Right atrium auricular region (tissue), 2 donors: ENCODE data around the gene ZNF837. TPM values are rescaled to one million over a fixed set of nuclear protein-coding genes. Genes with fewer than 3 reads are reported as not detected.

Source experiments
- DNase-seq: peaks from one replicate; pipeline ENCODE4 v3.0.0-alpha.2; 2019; ENCODE audit warnings: low spot score
- H3K27ac ChIP-seq, 2 donors: fragments of 200-600 bp; sonication (generic); 1 replicate in 1 of 2; 2 replicates in 1 of 2; pipeline ENCODE4 v1.5.1; 2016 to 2019
- H3K27me3 ChIP-seq, 2 donors: fragments of 200-600 bp; sonication (generic); one replicate each; pipeline versions ENCODE4 v1.5.1 to v1.6.0; 2017 to 2019
- H3K36me3 ChIP-seq: fragments of 200-600 bp; sonication (generic); one replicate; pipeline ENCODE4 v1.5.1; 2016
- H3K4me1 ChIP-seq, 2 donors: fragments of 200-600 bp; sonication (generic); one replicate each; pipeline versions ENCODE4 v1.5.1 to v1.6.0; 2017 to 2019
- H3K4me3 ChIP-seq, 2 donors: fragments of 200-600 bp; sonication (generic); 1 replicate in 1 of 2; 2 replicates in 1 of 2; pipeline ENCODE4 v1.5.1; 2017 to 2019; ENCODE audit warnings: mild to moderate bottlenecking in 1 of 2, moderate library complexity in 1 of 2
- H3K9me3 ChIP-seq, 2 donors: fragments of 200-600 bp; sonication (generic); one replicate each; pipeline ENCODE4 v1.5.1; 2019
- total RNA-seq, 2 donors: library from RNA; depleted of rRNA; stranded (reverse); fragments of >200 nt; gene quantifications; one replicate each; pipeline ENCODE4 v1.1.0, GENCODE V29; 2016
- TF ChIP-seq, protein P1 (sequence below), 2 donors: fragments of 200-600 bp; sonication (generic); IDR thresholded peaks; one replicate each; pipeline ENCODE4 v1.5.1; 2019; ENCODE audit warnings: antibody characterized with exemption in 2 of 2

The ZNF837 gene
- total RNA-seq, 2 donors from 2014 or later, result 0.70 to 1.3 TPM

DNA sequence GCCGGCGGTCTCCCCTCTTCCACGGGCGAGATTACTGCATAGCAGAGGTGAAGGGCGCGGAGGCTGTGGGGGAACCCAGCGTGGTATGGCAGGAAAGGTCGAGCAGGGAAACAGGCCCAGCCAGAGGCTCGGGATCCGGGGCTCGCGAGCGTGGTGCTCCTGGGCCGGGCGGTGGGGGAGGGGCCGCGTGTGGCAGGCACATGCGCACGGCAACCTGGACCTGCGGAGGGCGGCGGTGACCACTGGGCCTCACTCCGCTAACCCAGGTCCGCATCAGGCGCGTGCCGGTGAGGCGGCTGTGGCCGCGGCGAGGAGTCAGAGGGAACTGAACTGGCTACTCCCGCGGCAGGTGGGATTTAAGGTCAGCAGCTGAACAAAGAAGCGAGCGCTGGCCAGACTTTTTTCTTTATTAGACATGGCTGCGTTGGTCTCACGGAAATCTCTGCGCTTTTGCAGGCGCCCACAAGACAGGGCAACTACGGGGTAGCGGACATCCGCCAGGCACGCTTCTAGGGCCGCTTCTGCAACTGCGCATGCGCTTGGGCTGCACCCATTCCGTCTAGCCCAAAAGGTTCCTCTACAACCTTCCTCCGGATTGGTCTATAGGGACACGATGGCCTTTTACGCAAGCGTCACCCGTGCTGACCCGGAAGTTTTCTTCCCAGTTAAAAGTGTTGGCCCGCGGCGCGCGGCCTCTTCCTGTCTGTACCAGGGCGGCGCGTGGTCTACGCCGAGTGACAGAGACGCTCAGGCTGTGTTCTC is 5.9 kb upstream of the ZNF837 start, which contains the start of gene RPS5:
RPS5 (plus strand) TSS at position 694 of the 762 bp plus-strand sequence. CDS start 869 bp downstream, outside the sequence.
- Histone ChIP-seq H3K4me1 (peaks cover 0 to 29% of the 10 kb centered on the region in 2 donors), H3K4me3 (peak within 1 kb of the TSS; percentile 62 to 78), H3K27ac (peak within 1 kb of the TSS; percentile 97 to 99), H3K36me3 (peaks cover 31% of the 10 kb centered on the region), H3K9me3 (no peaks in the 10 kb centered on the region), H3K27me3 (no peaks in the 10 kb centered on the region)
- DNase-seq, result peak; percentile 99
- TF ChIP-seq, protein P1, sequence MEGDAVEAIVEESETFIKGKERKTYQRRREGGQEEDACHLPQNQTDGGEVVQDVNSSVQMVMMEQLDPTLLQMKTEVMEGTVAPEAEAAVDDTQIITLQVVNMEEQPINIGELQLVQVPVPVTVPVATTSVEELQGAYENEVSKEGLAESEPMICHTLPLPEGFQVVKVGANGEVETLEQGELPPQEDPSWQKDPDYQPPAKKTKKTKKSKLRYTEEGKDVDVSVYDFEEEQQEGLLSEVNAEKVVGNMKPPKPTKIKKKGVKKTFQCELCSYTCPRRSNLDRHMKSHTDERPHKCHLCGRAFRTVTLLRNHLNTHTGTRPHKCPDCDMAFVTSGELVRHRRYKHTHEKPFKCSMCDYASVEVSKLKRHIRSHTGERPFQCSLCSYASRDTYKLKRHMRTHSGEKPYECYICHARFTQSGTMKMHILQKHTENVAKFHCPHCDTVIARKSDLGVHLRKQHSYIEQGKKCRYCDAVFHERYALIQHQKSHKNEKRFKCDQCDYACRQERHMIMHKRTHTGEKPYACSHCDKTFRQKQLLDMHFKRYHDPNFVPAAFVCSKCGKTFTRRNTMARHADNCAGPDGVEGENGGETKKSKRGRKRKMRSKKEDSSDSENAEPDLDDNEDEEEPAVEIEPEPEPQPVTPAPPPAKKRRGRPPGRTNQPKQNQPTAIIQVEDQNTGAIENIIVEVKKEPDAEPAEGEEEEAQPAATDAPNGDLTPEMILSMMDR (IDR thresholded peaks at IDR 0.05), result no peak

DNA sequence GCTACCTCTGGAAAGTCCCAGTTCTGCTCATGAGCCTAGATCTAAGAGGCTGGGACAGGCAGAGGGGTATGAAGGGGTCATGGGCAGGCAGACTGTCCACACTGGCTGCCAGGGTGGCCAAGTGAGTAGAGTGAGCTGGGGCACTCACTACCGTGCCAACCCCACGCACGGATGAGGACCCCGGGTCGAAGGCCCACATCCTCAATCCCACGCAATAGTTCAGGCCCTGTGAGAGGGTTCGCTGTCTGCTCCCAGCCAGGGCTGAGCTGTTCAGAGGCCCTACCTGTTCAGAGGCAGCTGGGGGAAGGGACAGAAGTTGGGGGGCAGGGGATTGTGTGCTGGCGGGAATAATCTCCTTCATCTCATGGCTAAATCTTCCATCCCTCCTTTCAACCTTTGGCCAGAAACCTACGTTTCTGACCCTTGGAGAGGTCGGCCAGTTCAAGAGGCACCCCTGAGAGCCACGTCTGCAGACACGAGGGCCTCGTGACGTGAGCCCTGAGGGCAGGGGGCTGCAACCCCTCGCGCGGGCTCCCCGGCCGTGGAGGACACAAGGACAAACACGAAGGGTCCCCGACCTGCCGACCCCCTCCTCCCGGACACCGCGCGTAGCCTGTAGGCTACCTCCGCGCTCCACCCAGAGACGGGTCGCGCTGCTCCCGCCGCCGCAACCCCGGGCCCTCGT is 5.2 kb upstream of the ZNF837 start:
- Histone ChIP-seq H3K4me3 (peak overlapping the region; percentile 62 to 78), H3K4me1 (peaks cover 0 to 34% of the 10 kb centered on the region in 2 donors), H3K36me3 (peaks cover 27% of the 10 kb centered on the region), H3K27ac (peak overlapping the region; percentile 97 to 99), H3K9me3 (no peaks in the 10 kb centered on the region), H3K27me3 (no peaks in the 10 kb centered on the region)
- no peak for DNase-seq
- TF ChIP-seq, protein P1 (IDR thresholded peaks at IDR 0.05), result no peak

DNA sequence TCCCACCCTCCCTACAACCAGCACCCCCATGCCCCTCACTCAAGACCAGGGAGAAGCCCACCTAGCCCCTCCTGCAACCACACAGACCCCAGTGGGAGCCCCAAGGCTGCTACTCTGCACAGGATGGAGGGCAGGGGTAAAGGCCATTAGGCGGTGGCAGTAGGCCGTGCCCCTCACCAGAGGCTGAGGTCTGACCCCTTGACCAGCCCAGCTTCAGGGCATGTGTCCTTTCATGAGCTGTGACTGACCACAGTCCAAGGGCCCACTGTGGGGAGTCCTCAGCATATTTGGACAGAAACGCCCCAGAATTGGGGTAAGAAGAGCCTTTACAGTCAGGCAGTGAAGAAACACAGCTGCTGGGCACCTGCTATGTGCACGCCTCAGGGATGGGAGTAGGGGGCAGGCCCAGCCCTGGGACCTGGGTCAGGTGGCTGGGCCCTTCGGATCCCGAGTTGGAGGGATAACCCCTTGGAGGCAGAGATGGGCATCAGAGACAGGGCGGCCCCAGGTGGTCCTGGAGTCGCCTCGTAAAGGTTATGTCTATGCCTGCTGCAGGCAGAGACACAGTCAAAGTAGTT is 4.6 kb upstream of the ZNF837 start:
- Histone ChIP-seq H3K4me1 (peaks cover 0 to 34% of the 10 kb centered on the region in 2 donors), H3K9me3 (no peaks in the 10 kb centered on the region), H3K36me3 (peaks cover 21% of the 10 kb centered on the region), H3K27me3 (no peaks in the 10 kb centered on the region), H3K27ac (peak overlapping the region; percentile 97 to 99), H3K4me3 (peak overlapping the region in 1 of 2 donors; percentile 78)
- TF ChIP-seq, protein P1 (IDR thresholded peaks at IDR 0.05), result no peak
- no peak for DNase-seq

DNA sequence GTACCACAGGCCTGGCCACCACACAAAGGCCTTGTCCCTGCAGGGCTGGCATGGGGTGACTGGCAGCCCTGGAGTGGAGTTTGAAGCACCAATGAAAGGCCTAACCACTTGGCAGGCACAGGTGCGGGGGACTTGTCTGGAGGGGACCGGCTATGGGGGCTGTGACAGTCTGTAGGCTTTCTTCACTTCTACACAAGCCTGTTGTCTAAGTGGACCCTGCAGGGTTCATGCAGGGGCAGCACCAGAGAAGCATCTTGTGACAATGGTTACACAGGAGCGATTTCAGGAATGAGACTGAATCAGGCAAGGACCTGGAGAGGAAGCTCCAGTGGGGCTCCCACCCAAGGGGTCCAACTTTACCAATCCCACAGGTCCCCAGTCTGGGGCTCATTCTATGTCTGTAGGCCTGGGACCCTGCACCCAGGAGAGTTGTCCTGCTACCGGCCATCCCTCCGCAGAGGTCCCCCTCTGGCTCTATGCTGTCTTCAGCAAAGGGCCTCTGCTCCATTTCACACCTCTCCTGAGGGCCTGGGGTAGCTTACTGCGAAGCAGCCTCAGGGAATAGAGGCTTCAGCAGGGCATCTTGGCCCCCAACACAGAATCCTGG is 2.3 kb upstream of the ZNF837 start:
- Histone ChIP-seq H3K36me3 (peaks cover 2% of the 10 kb centered on the region), H3K4me1 (peaks cover 0 to 44% of the 10 kb centered on the region in 2 donors), H3K9me3 (no peaks in the 10 kb centered on the region), H3K4me3 (no peak overlapping the region), H3K27ac (no peak overlapping the region), H3K27me3 (no peaks in the 10 kb centered on the region)
- TF ChIP-seq, protein P1 (IDR thresholded peaks at IDR 0.05), result no peak
- no peak for DNase-seq

DNA sequence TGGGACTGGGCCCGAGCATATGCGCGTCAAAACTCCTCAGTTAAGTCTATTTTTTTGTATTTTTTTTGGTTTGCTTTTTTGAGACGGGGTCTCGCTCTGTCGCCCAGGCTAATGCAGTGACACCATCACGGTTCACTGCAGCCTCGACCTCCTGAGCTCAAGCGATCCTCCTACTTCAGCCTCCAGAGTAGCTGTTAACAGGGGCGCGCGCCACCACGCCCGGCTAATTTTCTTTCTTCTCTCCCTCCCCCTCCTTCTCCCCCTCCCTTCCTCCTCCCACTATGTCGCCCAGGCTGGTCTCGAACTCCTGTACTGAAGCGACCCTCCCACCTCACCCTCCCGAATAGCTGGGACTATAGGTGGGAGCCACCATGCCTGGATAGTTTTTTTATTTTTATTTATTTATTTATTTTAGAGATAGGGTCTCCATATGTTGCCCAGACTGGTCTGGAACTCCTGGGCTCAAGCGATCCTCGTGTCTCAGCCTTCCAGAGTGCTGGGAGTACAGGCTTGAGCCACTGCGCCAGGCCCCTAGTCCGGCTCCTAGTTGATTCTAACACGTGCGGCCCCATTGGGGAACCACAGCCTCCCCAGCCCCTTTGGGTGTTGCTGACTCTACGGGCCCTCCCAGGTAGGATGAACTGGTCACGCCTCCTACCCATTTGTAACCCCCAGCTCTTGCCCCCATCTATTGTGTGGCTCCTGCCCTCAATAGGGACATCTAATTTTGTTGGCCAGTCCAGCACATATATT is 806 bp upstream of the ZNF837 start:
- peaks cover 0 to 36% of the 10 kb centered on the region in 2 donors for H3K4me1 ChIP-seq
- H3K9me3 ChIP-seq, result no peaks in the 10 kb centered on the region
- no peaks in the 10 kb centered on the region for H3K36me3 ChIP-seq
- peak overlapping the region; percentile 93 to 97 for H3K27ac ChIP-seq
- DNase-seq, result no peak
- TF ChIP-seq, protein P1 (IDR thresholded peaks at IDR 0.05), result no peak
- peak overlapping the region; percentile 81 to 86 for H3K4me3 ChIP-seq
- no peaks in the 10 kb centered on the region for H3K27me3 ChIP-seq
